ENCODE measurements around the gene LRRFIP1.

LRRFIP1 gene

GRCh38 chr2:237616734-237617586 is 10.4 kb upstream of the LRRFIP1 start:
- peak; percentile 96 for DNase-seq (ENCODE audit: low spot score)

GRCh38 chr2:237617587-237617982 is 9.8 kb upstream of the LRRFIP1 start:
- no peak for DNase-seq (ENCODE audit: low spot score)

GRCh38 chr2:237618449-237618848 is 8.9 kb upstream of the LRRFIP1 start:
- no peak for DNase-seq (ENCODE audit: low spot score)

GRCh38 chr2:237623428-237624403 is 3.7 kb upstream of the LRRFIP1 start:
- DNase-seq (ENCODE audit: low spot score), result no peak

GRCh38 chr2:237624565-237624964 is 2.8 kb upstream of the LRRFIP1 start:
- no peak for DNase-seq (ENCODE audit: low spot score)

GRCh38 chr2:237625216-237625705 is 2.1 kb upstream of the LRRFIP1 start:
- DNase-seq (ENCODE audit: low spot score), result peak; percentile 92

GRCh38 chr2:237625777-237626176 is 1.6 kb upstream of the LRRFIP1 start:
- no peak for DNase-seq (ENCODE audit: low spot score)

GRCh38 chr2:237626813-237627440 is 460 bp upstream of the LRRFIP1 start:
- DNase-seq (ENCODE audit: low spot score), result no peak

- no peak for DNase-seq (ENCODE audit: low spot score)
Observed at GRCh38 chr2:237628247-237629187, 1.1 kb downstream of the LRRFIP1 start.

GRCh38 chr2:237629188-237629534 is 1.8 kb downstream of the LRRFIP1 start:
- no peak for DNase-seq (ENCODE audit: low spot score)

GRCh38 chr2:237629739-237630138 is 2.4 kb downstream of the LRRFIP1 start:
- peak; percentile 55 for DNase-seq (ENCODE audit: low spot score)

- DNase-seq (ENCODE audit: low spot score), result no peak
Observed at GRCh38 chr2:237630216-237631000, 3.0 kb downstream of the LRRFIP1 start.

GRCh38 chr2:237631007-237631785 is 3.8 kb downstream of the LRRFIP1 start:
- DNase-seq (ENCODE audit: low spot score), result no peak

GRCh38 chr2:237631801-237632585 is 4.6 kb downstream of the LRRFIP1 start:
- DNase-seq (ENCODE audit: low spot score), result no peak

GRCh38 chr2:237633061-237633561 is 5.7 kb downstream of the LRRFIP1 start:
- DNase-seq (ENCODE audit: low spot score), result no peak

GRCh38 chr2:237636578-237636977 is 9.2 kb downstream of the LRRFIP1 start:
- no peak for DNase-seq (ENCODE audit: low spot score)

GRCh38 chr2:237637429-237638135 is 10.2 kb downstream of the LRRFIP1 start:
- DNase-seq (ENCODE audit: low spot score), result no peak

- DNase-seq (ENCODE audit: low spot score), result no peak
Observed at GRCh38 chr2:237638176-237638575, 10.8 kb downstream of the LRRFIP1 start.
